ENCODE data around the gene EDEM2.

DNA sequence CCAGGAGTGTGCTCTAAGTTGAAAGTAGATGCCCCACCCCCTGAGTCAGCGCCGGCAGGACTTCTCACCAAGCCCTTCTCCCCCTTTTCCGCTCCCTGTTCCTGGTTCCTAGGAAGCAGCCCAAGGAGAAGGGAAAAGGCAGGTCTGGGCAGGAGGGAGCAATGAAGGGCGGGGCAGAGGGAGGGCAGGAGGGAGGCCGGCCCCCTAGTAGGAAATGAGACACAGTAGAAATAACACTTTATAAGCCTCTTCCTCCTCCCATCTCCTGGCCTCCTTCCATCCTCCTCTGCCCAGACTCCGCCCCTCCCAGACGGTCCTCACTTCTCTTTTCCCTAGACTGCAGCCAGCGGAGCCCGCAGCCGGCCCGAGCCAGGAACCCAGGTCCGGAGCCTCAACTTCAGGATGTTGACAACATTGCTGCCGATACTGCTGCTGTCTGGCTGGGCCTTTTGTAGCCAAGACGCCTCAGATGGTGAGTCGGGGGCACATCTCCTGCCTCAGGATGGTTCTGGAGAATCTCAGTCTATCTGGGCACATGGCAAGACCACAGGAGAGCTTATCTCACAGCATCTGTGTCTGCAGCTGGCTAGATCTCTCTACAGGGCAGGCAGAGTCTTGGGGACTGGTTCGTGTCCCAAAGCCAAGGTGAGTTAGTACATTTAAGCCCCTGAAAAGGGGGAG lies 24.8 kb upstream of the EDEM2 start, which contains the start of gene PROCR:
- no peak for TF ChIP-seq POLR2A (IDR thresholded peaks at IDR 0.05)
- TF ChIP-seq, protein P1, sequence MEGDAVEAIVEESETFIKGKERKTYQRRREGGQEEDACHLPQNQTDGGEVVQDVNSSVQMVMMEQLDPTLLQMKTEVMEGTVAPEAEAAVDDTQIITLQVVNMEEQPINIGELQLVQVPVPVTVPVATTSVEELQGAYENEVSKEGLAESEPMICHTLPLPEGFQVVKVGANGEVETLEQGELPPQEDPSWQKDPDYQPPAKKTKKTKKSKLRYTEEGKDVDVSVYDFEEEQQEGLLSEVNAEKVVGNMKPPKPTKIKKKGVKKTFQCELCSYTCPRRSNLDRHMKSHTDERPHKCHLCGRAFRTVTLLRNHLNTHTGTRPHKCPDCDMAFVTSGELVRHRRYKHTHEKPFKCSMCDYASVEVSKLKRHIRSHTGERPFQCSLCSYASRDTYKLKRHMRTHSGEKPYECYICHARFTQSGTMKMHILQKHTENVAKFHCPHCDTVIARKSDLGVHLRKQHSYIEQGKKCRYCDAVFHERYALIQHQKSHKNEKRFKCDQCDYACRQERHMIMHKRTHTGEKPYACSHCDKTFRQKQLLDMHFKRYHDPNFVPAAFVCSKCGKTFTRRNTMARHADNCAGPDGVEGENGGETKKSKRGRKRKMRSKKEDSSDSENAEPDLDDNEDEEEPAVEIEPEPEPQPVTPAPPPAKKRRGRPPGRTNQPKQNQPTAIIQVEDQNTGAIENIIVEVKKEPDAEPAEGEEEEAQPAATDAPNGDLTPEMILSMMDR (IDR thresholded peaks at IDR 0.05) = no peak
